ENCODE results near the gene CLEC7A. TPM values are rescaled to one million over a fixed set of nuclear protein-coding genes. Genes with fewer than 3 reads are reported as not detected.

Gene CLEC7A
- total and polyA plus RNA-seq, 4 donors, result 2.8 to 7.0 (median 3.8) TPM

- no peak overlapping the region for H3K27ac ChIP-seq (ENCODE audit: low read depth in 1 of 2, low read length in 2 of 2)
- no peak overlapping the region for H3K4me3 ChIP-seq (ENCODE audit: low read depth in 1 of 3, low read length in 3 of 3)
- no peaks in the 10 kb centered on the region for H3K27me3 ChIP-seq (ENCODE audit: control insufficient read depth in 4 of 4, insufficient read depth in 4 of 4, low read length in 3 of 4)
- H3K9me3 ChIP-seq (ENCODE audit: control insufficient read depth in 4 of 4, low read length in 3 of 4), result no peaks in the 10 kb centered on the region
- no peaks in the 10 kb centered on the region for H3K36me3 ChIP-seq (ENCODE audit: control insufficient read depth in 4 of 4, insufficient read depth in 3 of 4, low read depth in 1 of 4, low read length in 3 of 4)
- WGBS, result 78% methylated on average over 13 of the region's 13 CpGs
- peaks cover 0 to 4% (median 0%) of the 10 kb centered on the region in 4 donors for H3K4me1 ChIP-seq (ENCODE audit: control insufficient read depth in 4 of 4, insufficient read depth in 4 of 4, low read length in 3 of 4)
- no peak for DNase-seq (ENCODE audit: low spot score)
- H3K9ac ChIP-seq (ENCODE audit: low read depth in 1 of 2, low read length in 2 of 2), result no peak overlapping the region
- peak; percentile 55 for TF ChIP-seq HNF4G (IDR thresholded peaks at IDR 0.05)
- peak; percentile 54 to 87 for TF ChIP-seq HNF4A (conservative IDR thresholded peaks at IDR 0.05)
- no peak for TF ChIP-seq FOXA1 (IDR thresholded peaks at IDR 0.05)
These were observed 6.7 kb upstream of the CLEC7A start for GRCh38 chr12:10136637-10137205.

- no peak for DNase-seq (ENCODE audit: low spot score)
- Histone ChIP-seq H3K27ac (ENCODE audit: low read depth in 1 of 2, low read length in 2 of 2) (no peak overlapping the region), H3K4me1 (ENCODE audit: control insufficient read depth in 4 of 4, insufficient read depth in 4 of 4, low read length in 3 of 4) (peaks cover 0 to 4% (median 0%) of the 10 kb centered on the region in 4 donors), H3K9ac (ENCODE audit: low read depth in 1 of 2, low read length in 2 of 2) (no peak overlapping the region), H3K4me3 (ENCODE audit: low read depth in 1 of 3, low read length in 3 of 3) (no peak overlapping the region), H3K9me3 (ENCODE audit: control insufficient read depth in 4 of 4, low read length in 3 of 4) (no peaks in the 10 kb centered on the region), H3K36me3 (ENCODE audit: control insufficient read depth in 4 of 4, insufficient read depth in 3 of 4, low read depth in 1 of 4, low read length in 3 of 4) (no peaks in the 10 kb centered on the region), H3K27me3 (ENCODE audit: control insufficient read depth in 4 of 4, insufficient read depth in 4 of 4, low read length in 3 of 4) (no peaks in the 10 kb centered on the region)
- no peak for TF ChIP-seq JUND (IDR thresholded peaks at IDR 0.05)
- TF ChIP-seq FOXA1 (IDR thresholded peaks at IDR 0.05), result no peak
- no peak for TF ChIP-seq ZBTB33 (IDR thresholded peaks at IDR 0.05)
- no peak for TF ChIP-seq GABPA (IDR thresholded peaks at IDR 0.05 in 1 of 2, conservative IDR thresholded peaks at IDR 0.05 in 1 of 2)
- no peak for TF ChIP-seq CTCF (IDR thresholded peaks at IDR 0.05; ENCODE audit: low read depth, low read length, missing input control)
- no peak for TF ChIP-seq NR2F2 (IDR thresholded peaks at IDR 0.05)
- TF ChIP-seq HNF4A (conservative IDR thresholded peaks at IDR 0.05), result no peak
- TF ChIP-seq REST (IDR thresholded peaks at IDR 0.05), result no peak
- no peak for TF ChIP-seq FOXA2 (IDR thresholded peaks at IDR 0.05)
- TF ChIP-seq RAD21 (IDR thresholded peaks at IDR 0.05), result no peak
- TF ChIP-seq SP1 (IDR thresholded peaks at IDR 0.05), result no peak
- TF ChIP-seq TAF1 (conservative IDR thresholded peaks at IDR 0.05), result no peak
- WGBS, result 67% methylated on average over 4 of the region's 4 CpGs
These were observed 5.1 kb upstream of the CLEC7A start for GRCh38 chr12:10135126-10135525.
